OCI-LY7 (cell line): ENCODE results near the gene NAALADL2.

Source experiments
- EZH2phosphoT487 ChIP-seq: fragments of 200-600 bp; sonication (generic); IDR thresholded peaks from 2 replicates; pipeline ENCODE4 v1.6.1; 2018; ENCODE audit warnings: low read depth, borderline replicate concordance, mild to moderate bottlenecking, mixed run types, antibody characterized with exemption, low read length, moderate library complexity, mixed read lengths
- TF ChIP-seq, protein P1 (sequence below): fragments of 200-600 bp; sonication (generic); conservative IDR thresholded peaks from 2 replicates; pipeline ENCODE4 v1.5.1; 2014; ENCODE audit warnings: mild to moderate bottlenecking, antibody characterized with exemption, low read length, moderate library complexity, mixed read lengths

DNA sequence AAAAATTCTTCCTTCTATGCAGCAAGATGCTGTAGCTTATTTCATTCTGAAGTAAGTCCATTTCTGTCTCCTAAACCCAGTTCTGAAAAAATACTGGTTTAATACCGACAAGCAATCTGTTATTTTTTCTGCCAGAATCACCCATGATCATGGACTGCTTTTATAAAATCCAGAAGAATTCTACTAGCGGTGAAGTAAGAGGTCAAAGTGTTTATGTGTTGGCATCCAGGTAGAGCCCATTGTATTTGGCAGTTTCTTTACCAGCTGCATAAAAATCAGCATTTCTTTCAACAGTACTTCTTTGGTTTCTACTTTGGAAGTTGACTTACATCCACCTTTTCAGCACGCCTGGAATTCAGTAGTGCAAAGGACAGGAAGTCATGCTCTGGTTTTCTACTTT is 484.8 kb downstream of the NAALADL2 start:
- no peak for TF ChIP-seq EZH2phosphoT487
- TF ChIP-seq, protein P1, sequence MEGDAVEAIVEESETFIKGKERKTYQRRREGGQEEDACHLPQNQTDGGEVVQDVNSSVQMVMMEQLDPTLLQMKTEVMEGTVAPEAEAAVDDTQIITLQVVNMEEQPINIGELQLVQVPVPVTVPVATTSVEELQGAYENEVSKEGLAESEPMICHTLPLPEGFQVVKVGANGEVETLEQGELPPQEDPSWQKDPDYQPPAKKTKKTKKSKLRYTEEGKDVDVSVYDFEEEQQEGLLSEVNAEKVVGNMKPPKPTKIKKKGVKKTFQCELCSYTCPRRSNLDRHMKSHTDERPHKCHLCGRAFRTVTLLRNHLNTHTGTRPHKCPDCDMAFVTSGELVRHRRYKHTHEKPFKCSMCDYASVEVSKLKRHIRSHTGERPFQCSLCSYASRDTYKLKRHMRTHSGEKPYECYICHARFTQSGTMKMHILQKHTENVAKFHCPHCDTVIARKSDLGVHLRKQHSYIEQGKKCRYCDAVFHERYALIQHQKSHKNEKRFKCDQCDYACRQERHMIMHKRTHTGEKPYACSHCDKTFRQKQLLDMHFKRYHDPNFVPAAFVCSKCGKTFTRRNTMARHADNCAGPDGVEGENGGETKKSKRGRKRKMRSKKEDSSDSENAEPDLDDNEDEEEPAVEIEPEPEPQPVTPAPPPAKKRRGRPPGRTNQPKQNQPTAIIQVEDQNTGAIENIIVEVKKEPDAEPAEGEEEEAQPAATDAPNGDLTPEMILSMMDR: no peak
